SK-N-SH treated with all-trans-retinoic acid at 6 μM for 48 hours (cell line): ENCODE results near the gene ACOT6.

Experiments used
- BACH2 ChIP-seq: fragments of 250-450 bp; sonication (Bioruptor Pico); IDR thresholded peaks from 2 replicates; pipeline ENCODE4 v1.9.0; 2021; ENCODE audit warnings: mild to moderate bottlenecking, borderline replicate concordance
- CREB5 ChIP-seq: fragments of 250-450 bp; sonication (Bioruptor Pico); IDR thresholded peaks from 2 replicates; pipeline ENCODE4 v1.5.1; 2020; ENCODE audit warnings: low read depth, mild to moderate bottlenecking, moderate library complexity
- CSDC2 ChIP-seq: fragments of 250-450 bp; sonication (Bioruptor Pico); IDR thresholded peaks from 2 replicates; pipeline ENCODE4 v1.5.0; 2020; ENCODE audit warnings: mild to moderate bottlenecking, moderate library complexity
- ESRRG ChIP-seq: fragments of 250-450 bp; sonication (Bioruptor Pico); IDR thresholded peaks from 2 replicates; pipeline ENCODE4 v1.6.1; 2021; ENCODE audit warnings: mild to moderate bottlenecking
- RARB ChIP-seq: fragments of 250-450 bp; sonication (Bioruptor Pico); IDR thresholded peaks from 2 replicates; pipeline ENCODE4 v1.8.0; 2021; ENCODE audit warnings: mild to moderate bottlenecking, moderate library complexity
- TCF4 ChIP-seq: fragments of 250-450 bp; sonication (Bioruptor Pico); IDR thresholded peaks from 2 replicates; pipeline ENCODE4 v1.8.0; 2021; ENCODE audit warnings: mild to moderate bottlenecking, moderate library complexity, borderline replicate concordance
- TOX ChIP-seq: fragments of 250-450 bp; sonication (Bioruptor Pico); IDR thresholded peaks from 2 replicates; pipeline ENCODE4 v1.8.0; 2021; ENCODE audit warnings: mild to moderate bottlenecking, moderate library complexity, borderline replicate concordance
- TSHZ2 ChIP-seq: fragments of 250-450 bp; sonication (Bioruptor Pico); IDR thresholded peaks from 2 replicates; pipeline ENCODE4 v1.5.0; 2020; ENCODE audit warnings: mild to moderate bottlenecking, moderate library complexity
- ZC3H10 ChIP-seq: fragments of 250-450 bp; sonication (Bioruptor Pico); IDR thresholded peaks from 2 replicates; pipeline ENCODE4 v1.5.1; 2021; ENCODE audit warnings: mild to moderate bottlenecking, moderate library complexity
- ZFP3 ChIP-seq: fragments of 250-450 bp; sonication (Bioruptor Pico); IDR thresholded peaks from 2 replicates; pipeline ENCODE4 v1.5.0; 2020; ENCODE audit warnings: mild to moderate bottlenecking, moderate library complexity
- ZFP30 ChIP-seq: fragments of 450-650 bp; formaldehyde crosslinking; IDR thresholded peaks from 2 replicates; pipeline ENCODE4 v1.5.0; 2022; ENCODE audit warnings: mild to moderate bottlenecking, moderate library complexity
- ZNF565 ChIP-seq: fragments of 450-650 bp; formaldehyde crosslinking; conservative IDR thresholded peaks from 2 replicates; pipeline ENCODE4 v1.5.0; 2020; ENCODE audit warnings: low read depth, mild to moderate bottlenecking, moderate library complexity
- ZNF8 ChIP-seq: fragments of 450-650 bp; formaldehyde crosslinking; IDR thresholded peaks from 2 replicates; pipeline ENCODE4 v1.5.0; 2020; ENCODE audit warnings: mild to moderate bottlenecking, moderate library complexity
- TF ChIP-seq, protein P1 (sequence below): fragments of 250-450 bp; sonication (Bioruptor Pico); IDR thresholded peaks from 2 replicates; pipeline ENCODE4 v1.8.0; 2021; ENCODE audit warnings: low read depth, mild to moderate bottlenecking, moderate library complexity, borderline replicate concordance

DNA sequence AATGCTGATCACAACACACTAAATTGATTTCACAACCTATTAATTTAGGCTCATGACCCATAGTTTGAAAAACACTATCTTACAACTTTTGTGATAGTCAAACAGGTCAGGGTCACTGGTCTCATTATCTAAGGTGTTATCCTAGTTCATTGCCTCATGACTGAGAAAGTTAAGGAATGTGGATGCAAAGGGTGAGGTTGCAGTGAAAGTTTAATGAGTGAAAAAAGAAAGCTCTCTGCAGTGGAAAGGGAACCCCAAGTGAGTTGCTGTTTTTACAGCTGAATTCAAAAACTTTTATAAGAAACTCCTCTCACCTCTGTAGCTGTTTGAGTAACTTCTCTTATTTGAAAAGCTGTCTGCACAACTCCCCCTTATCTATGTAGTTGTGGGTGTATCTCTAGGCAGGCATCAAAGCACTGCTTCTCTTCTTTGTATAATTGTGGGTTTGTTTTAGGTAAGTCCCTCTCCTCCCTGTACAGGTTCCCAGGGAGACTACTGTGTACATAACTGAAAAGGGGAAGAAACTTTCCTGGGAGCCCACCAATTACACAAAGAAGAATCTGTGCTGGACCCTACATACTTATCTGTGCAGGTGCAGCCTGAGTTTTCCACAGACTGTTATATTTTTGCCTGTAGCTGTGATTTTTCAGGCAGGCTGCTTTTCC, 51.4 kb downstream of the ACOT6 start:
- TF ChIP-seq TSHZ2 (CRISPR knock-in tag) (no peak), ZFP30 (CRISPR knock-in tag) (no peak), ESRRG (CRISPR knock-in tag) (no peak), ZC3H10 (CRISPR knock-in tag) (no peak), ZFP3 (CRISPR knock-in tag) (no peak), ZNF8 (no peak), RARB (CRISPR knock-in tag) (no peak), CSDC2 (no peak), TCF4 (no peak), TOX (CRISPR knock-in tag) (no peak), ZNF565 (CRISPR knock-in tag) (no peak), CREB5 (CRISPR knock-in tag) (no peak), BACH2 (CRISPR knock-in tag) (no peak)
- TF ChIP-seq, protein P1, sequence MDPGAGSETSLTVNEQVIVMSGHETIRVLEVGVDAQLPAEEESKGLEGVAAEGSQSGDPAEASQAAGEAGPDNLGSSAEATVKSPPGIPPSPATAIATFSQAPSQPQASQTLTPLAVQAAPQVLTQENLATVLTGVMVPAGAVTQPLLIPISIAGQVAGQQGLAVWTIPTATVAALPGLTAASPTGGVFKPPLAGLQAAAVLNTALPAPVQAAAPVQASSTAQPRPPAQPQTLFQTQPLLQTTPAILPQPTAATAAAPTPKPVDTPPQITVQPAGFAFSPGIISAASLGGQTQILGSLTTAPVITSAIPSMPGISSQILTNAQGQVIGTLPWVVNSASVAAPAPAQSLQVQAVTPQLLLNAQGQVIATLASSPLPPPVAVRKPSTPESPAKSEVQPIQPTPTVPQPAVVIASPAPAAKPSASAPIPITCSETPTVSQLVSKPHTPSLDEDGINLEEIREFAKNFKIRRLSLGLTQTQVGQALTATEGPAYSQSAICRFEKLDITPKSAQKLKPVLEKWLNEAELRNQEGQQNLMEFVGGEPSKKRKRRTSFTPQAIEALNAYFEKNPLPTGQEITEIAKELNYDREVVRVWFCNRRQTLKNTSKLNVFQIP (CRISPR knock-in tag): no peak
